ENCODE measurements around the gene METTL6.
"Not testable (repeated sequence)": the region's sequence is repeated elsewhere in the genome, so short reads cannot be mapped to it uniquely, and the experiment has no call there.

METTL6 gene

GRCh38 chr3:15403495-15403894 lies 23.8 kb downstream of the METTL6 start:
- DNase-seq (ENCODE audit: low read depth): no peak

GRCh38 chr3:15401936-15402335 lies 25.4 kb downstream of the METTL6 start:
- DNase-seq (ENCODE audit: low read depth): no peak

DNA sequence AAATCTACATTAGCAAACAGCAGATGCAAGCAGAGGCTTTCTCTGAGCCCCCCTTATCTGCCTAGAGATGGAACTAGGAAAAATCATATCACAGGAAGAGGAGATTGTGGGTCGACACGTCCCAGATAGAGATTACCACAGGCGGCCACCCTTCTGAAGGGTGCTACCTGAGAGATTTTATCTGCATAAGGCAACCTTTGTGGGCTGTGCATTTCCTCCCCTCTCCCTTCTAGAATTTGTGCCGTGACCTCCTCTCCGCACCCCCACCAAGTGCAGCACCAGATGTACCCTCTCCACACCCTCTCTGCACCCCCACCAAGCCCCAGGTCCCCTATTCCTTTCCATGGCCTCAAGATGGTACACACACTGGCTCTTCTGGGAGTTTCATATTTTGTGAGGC lies 27.4 kb downstream of the METTL6 start:
- no peak for DNase-seq (ENCODE audit: low read depth)

GRCh38 chr3:15398731-15399133 lies 28.6 kb downstream of the METTL6 start:
- not testable (repeated sequence) for DNase-seq (ENCODE audit: low read depth)

- DNase-seq (ENCODE audit: low read depth): not testable (repeated sequence)
Measured at GRCh38 chr3:15393252-15393651, 34.1 kb downstream of the METTL6 start.

- DNase-seq (ENCODE audit: low read depth): no peak
Measured at GRCh38 chr3:15391007-15391406, 36.3 kb downstream of the METTL6 start.

GRCh38 chr3:15390460-15390859 lies 36.9 kb downstream of the METTL6 start:
- DNase-seq (ENCODE audit: low read depth): no peak

DNA sequence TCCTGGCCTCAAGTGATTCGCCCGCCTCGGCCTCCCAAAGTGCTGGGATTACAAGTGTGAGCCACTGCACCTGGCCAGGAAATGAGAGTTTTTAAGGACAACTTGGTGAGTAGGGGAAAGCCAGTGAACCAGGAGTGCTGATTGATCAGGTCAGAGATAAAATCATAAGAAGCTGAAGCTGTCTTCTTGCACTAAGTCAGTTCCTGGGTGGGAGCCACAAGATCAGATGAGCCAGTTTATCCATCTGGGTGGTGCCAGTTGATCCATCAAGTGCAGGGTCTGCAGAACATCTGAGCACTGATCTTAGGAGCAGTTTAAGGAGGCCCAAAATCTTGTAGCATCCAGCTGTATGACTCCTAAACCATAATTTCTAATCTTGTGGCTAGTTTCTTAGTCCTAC lies 39.0 kb downstream of the METTL6 start:
- not testable (repeated sequence) for DNase-seq (ENCODE audit: low read depth)

- DNase-seq (ENCODE audit: low read depth): no peak
Measured at GRCh38 chr3:15387735-15388134, 39.6 kb downstream of the METTL6 start.

GRCh38 chr3:15387171-15387581 lies 40.2 kb downstream of the METTL6 start:
- DNase-seq (ENCODE audit: low read depth): no peak

DNA sequence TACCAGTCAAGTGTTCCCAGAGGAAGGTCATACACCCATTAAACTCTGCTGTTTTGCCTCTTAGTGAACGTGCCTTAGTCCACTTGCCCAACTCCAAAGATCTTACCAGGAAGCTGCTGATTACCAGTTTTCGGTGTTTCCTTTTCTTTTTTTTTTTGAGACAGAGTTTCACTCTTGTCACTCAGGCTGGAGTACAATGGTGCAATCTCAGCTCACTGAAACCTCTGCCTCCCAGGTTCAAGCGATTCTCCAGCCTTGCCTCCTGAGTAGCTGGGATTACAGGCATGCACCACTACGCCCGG lies 40.7 kb downstream of the METTL6 start:
- not testable (repeated sequence) for DNase-seq (ENCODE audit: low read depth)

GRCh38 chr3:15385901-15386653 lies 41.3 kb downstream of the METTL6 start:
- DNase-seq (ENCODE audit: low read depth): no peak

- not testable (repeated sequence) for DNase-seq (ENCODE audit: low read depth)
Measured at GRCh38 chr3:15385238-15385695, 42.1 kb downstream of the METTL6 start.

DNA sequence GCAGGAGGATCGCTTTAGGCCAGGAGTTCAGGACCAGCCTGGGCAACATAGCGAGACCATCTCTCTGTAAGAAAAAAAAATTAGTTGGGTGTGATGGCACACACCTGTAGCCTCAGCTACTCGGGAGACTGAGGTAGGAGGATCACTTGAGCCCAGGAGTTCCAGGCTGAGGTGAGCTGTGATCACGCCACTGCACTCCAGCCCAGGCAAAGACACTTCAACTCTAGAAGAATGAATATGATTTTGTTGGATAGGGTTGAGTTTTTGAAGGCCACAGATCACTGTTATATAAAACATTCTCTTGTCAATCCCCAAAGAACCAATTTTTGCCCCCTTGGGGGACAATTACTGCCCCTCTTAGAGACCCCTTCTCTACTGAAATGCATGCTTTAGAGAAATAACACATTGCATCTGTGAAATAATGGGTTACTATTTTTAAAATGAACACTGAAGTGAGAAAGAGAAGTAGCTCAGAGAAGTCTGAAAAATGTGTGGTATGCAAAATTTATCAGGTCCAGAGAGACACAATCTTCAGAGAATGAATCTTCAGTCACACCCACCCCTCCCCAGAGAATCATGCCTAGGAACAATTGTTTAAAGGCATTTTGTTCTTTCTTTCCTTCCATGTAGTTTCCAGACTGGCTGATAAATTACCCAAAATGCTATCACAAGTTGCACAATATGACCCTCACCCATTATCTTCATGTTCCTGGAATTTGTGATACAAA lies 42.7 kb downstream of the METTL6 start:
- DNase-seq (ENCODE audit: low read depth): no peak

DNA sequence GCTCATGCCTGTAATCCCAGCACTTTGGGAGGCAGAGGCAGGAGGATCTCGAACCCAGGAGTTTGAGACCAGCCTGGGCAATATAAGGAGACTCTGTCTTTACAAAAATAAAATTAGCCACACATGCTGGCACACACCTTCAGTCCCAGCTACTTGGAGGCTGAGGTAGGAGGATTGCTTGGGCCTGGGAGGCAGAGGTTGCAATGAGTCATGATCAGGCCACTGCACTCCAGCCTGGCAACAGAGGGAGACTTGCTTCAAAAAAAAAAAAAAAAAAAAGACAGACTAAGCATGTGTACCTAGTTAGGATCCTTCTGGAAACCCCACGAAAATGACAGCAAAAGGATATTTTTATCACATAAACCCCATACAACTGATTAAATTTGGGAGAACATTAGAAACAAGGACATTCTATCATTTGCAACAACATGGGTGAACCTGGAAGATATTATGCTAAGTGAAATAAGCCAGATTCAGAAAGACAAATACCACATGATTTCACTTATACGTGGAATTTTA lies 44.9 kb downstream of the METTL6 start:
- DNase-seq (ENCODE audit: low read depth): no peak

DNA sequence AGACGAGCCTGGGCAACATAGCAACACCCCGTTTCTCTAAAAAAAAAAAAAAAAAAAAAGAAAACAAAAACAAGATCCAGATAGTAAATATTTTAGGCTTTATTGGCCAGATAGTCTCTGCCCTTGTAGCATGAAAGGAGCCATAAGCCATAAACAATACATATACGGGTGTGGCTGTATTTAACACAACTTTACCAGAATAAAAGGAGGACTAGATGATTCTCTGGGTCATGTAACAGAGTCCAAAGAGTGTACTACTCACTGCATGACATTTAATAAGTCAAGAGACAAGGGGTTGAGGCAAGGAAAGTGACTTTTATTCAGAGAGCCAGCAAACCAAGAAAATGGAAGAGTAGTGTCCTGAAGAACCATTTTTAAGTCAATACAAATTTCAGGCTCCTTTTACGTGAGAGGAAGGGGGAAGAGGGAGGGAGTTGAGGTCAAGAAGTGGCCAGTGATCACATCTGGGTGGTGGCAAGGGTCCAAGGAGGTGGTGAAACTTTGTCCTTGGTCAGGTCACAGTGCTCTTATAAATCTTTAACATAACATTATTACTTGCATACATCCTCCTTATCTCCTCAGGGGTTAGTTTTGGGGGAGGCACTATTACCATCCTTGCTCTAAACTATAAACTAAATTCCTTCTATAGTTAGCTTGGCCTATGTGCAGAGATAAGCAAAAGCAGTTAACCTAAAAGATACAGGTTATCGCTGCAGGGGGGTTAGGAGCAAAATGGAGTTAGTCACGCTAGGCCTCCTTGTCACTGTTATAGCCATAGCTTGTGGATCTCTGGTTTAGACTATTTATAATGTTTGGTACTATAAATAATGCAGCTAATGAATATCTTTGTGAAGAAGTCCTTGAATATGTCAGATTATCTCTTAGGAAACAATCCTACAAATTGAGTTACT lies 46.1 kb downstream of the METTL6 start:
- no peak for DNase-seq (ENCODE audit: low read depth)

GRCh38 chr3:15377961-15378791 lies 49.2 kb downstream of the METTL6 start:
- peak; percentile 85 for DNase-seq (ENCODE audit: low read depth)

DNA sequence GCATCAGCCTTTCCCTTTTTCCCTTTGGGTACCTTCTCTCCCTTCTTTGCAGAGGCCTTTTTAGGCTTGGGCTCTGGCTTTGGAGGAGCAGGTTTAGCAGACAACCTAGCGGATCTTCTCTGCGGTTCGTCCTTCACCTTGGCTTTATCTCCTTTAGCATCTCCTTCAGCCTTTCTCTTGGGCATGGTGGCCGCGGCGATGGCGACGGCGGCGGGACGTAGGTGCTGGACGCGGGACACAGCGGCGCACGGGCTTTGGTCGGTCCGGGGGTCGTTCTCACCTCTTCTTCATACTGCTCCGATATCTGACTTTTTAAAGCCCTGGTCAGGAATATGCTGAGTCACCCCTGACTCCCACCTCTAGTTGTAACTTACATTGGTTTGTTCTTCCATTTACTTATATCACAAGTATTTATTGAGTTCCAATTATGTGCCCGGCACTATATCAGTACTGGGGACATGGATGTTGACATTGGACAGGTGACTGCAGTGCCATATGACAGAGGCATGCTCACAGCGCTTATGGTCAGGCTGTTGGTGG lies 51.8 kb downstream of the METTL6 start:
- DNase-seq (ENCODE audit: low read depth): no peak

DNA sequence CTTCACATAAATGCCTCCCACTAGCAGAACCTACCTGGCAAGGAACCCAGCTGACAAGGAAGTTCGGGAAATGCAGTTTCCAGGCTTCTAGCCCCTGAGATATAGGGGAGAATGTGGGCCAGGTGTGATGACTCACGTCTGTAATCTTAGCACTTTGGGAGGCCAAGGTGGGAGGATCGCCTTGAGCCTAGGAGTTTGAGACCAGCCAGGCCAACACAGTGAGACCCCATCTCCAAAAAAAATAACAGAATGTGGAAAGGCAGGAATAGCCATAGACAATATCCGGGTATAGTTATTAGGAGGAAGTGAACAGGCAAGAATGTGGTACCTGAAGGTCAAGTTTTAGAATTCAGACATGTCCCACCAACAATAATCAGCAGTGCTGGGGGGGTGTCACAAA lies 54.4 kb downstream of the METTL6 start:
- no peak for DNase-seq (ENCODE audit: low read depth)

GRCh38 chr3:15368561-15369135 lies 58.7 kb downstream of the METTL6 start:
- no peak for DNase-seq (ENCODE audit: low read depth)

GRCh38 chr3:15367059-15367458 lies 60.3 kb downstream of the METTL6 start:
- DNase-seq (ENCODE audit: low read depth): no peak

Data from activated T-cell treated with anti-CD3 and anti-CD28 coated beads for 48 hours (primary cell).